ENCODE data around the gene GABRR2. TPM values are rescaled to one million over a fixed set of nuclear protein-coding genes. Genes with fewer than 3 reads are reported as not detected.
A peak's percentile ranks its signal among the peaks of the same experiment; 100 is the strongest.

GABRR2 gene
- total and polyA plus RNA-seq, 2 donors from 2014 or later, result 0.38 TPM; not detected in 1

DNA sequence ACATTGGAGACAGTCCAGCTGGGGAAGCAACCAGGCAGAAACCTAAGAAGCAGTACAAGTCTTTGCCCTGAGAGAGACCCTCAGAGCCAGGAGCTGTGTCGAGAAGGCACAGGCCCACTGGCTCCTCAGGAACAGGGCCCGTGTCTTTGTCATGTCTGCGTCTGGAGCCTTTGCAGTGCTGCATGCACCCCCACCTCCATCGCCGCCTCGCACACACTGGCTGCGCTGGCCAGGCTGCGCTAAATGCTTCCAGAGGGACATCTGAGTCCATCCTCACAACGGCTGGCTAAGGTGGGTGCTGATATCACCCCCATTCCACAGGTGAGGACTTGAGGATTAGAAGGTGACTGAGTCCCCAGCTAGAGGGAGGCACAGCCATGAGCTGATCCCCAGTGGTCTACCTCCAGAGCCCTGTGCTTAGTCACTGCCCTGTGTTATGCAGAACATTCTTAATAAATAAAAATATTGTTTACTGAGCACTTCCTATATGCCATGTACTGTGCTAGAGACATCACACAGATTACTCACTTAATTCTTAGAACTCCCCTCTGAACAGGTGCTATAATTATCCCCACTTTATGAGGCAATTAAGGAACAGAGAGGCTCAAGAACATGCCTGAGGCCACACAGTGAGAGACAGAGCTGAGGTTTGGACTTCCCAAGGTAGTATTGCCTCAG, 27.6 kb downstream of the GABRR2 start:
- TF ChIP-seq, protein P1, sequence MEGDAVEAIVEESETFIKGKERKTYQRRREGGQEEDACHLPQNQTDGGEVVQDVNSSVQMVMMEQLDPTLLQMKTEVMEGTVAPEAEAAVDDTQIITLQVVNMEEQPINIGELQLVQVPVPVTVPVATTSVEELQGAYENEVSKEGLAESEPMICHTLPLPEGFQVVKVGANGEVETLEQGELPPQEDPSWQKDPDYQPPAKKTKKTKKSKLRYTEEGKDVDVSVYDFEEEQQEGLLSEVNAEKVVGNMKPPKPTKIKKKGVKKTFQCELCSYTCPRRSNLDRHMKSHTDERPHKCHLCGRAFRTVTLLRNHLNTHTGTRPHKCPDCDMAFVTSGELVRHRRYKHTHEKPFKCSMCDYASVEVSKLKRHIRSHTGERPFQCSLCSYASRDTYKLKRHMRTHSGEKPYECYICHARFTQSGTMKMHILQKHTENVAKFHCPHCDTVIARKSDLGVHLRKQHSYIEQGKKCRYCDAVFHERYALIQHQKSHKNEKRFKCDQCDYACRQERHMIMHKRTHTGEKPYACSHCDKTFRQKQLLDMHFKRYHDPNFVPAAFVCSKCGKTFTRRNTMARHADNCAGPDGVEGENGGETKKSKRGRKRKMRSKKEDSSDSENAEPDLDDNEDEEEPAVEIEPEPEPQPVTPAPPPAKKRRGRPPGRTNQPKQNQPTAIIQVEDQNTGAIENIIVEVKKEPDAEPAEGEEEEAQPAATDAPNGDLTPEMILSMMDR (IDR thresholded peaks at IDR 0.05; ENCODE audit: borderline replicate concordance, extremely low read depth, insufficient read depth), result no peak
- no peaks in the 10 kb centered on the region for H3K9me3 ChIP-seq (ENCODE audit: control insufficient read depth in 2 of 3, insufficient read depth in 1 of 3, low read length in 3 of 3)
- no peak overlapping the region for H3K27ac ChIP-seq (ENCODE audit: low read depth in 2 of 2, low read length in 2 of 2)
- no peak for FAIRE-seq
- H3K27me3 ChIP-seq (ENCODE audit: control insufficient read depth, insufficient read depth, low read length), result no peaks in the 10 kb centered on the region
- intact Hi-C loops (cut with DNase I), result no loop called here
- H3K9ac ChIP-seq (ENCODE audit: low read length in 3 of 3), result no peak overlapping the region
- no peak overlapping the region for H3K4me3 ChIP-seq (ENCODE audit: low read length in 3 of 3)
- no peak for DNase-seq
- no peaks in the 10 kb centered on the region for H3K36me3 ChIP-seq (ENCODE audit: control insufficient read depth in 2 of 3, insufficient read depth in 3 of 3, low read length in 3 of 3)
- H3K4me1 ChIP-seq (ENCODE audit: control insufficient read depth in 2 of 3, insufficient read depth in 2 of 3, low read depth in 1 of 3, low read length in 3 of 3), result no peaks in the 10 kb centered on the region

DNA sequence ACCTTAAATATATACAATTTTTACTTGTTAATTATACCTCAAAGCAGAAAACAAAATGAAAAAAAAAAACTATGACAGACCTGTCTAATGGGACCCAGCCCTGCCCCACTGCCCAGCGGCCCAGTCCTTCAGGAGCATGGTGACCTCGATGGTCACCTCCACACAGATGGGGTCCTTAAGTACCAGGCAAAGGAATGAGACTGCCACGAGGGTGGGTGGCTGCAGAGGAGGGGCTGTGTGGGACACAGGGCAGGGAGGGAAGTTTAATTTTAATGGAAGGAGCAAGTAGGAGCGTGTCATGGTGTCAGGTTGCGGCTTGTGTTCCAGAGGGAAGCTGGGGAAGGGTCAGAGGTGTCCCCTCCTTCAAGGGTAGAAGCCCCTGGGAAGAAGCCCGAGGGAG, 28.6 kb downstream of the GABRR2 start:
- H3K4me1 ChIP-seq (ENCODE audit: control insufficient read depth in 2 of 3, insufficient read depth in 2 of 3, low read depth in 1 of 3, low read length in 3 of 3), result no peaks in the 10 kb centered on the region
- intact Hi-C loops (cut with DNase I), result no loop called here
- H3K27ac ChIP-seq (ENCODE audit: low read depth in 2 of 2, low read length in 2 of 2), result no peak overlapping the region
- H3K36me3 ChIP-seq (ENCODE audit: control insufficient read depth in 2 of 3, insufficient read depth in 3 of 3, low read length in 3 of 3), result no peaks in the 10 kb centered on the region
- H3K4me3 ChIP-seq (ENCODE audit: low read length in 3 of 3), result no peak overlapping the region
- peak in 1 of 5 donors; percentile 4 for DNase-seq
- H3K9ac ChIP-seq (ENCODE audit: low read length in 3 of 3), result no peak overlapping the region
- FAIRE-seq, result no peak
- H3K9me3 ChIP-seq (ENCODE audit: control insufficient read depth in 2 of 3, insufficient read depth in 1 of 3, low read length in 3 of 3), result no peaks in the 10 kb centered on the region
- TF ChIP-seq, protein P1 (IDR thresholded peaks at IDR 0.05; ENCODE audit: borderline replicate concordance, extremely low read depth, insufficient read depth), result no peak
- no peaks in the 10 kb centered on the region for H3K27me3 ChIP-seq (ENCODE audit: control insufficient read depth, insufficient read depth, low read length)

DNA sequence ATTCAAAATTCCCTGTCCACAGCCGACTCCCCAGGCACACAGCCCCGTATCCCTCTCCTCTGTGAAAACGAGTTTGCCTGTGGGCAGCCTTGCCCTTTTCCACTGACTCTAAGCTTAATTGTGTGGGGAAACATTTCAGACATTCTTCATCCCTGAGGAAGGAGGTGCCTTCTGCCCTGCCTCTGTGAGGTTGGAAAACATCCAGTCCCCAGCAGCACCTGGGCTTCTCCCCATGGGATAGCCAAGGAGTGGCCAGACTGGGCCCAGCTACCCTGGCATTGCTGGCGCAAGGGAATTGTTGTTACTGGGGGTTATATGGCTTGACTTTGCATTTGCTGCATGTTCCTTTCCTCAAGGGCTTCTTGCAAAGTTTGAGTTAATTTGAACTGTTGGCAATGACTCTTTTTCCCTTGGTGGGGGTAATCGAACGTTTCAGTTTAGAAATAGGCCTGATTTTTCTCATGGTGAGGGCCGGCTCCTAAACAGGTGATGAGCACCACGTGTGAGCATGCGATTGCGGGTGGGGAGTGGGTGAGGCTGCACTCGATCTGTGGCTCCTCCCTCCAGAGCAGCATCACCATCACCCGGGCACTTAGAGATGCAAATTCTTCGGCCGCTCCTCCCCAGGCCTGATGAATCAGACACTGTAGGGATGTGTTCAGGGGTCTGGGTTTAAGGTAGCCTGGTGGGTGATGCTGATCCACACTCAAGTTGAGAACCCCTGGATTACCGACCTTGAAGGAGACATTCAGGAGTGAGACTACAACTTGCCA, 29.9 kb downstream of the GABRR2 start:
- intact Hi-C loops (cut with DNase I), result no loop called here
- TF ChIP-seq, protein P1 (IDR thresholded peaks at IDR 0.05; ENCODE audit: borderline replicate concordance, extremely low read depth, insufficient read depth), result no peak
- FAIRE-seq (no peak), DNase-seq (no peak)
- Histone ChIP-seq H3K27me3 (ENCODE audit: control insufficient read depth, insufficient read depth, low read length) (no peaks in the 10 kb centered on the region), H3K4me1 (ENCODE audit: control insufficient read depth in 2 of 3, insufficient read depth in 2 of 3, low read depth in 1 of 3, low read length in 3 of 3) (no peaks in the 10 kb centered on the region), H3K9ac (ENCODE audit: low read length in 3 of 3) (no peak overlapping the region), H3K9me3 (ENCODE audit: control insufficient read depth in 2 of 3, insufficient read depth in 1 of 3, low read length in 3 of 3) (no peaks in the 10 kb centered on the region), H3K36me3 (ENCODE audit: control insufficient read depth in 2 of 3, insufficient read depth in 3 of 3, low read length in 3 of 3) (no peaks in the 10 kb centered on the region), H3K27ac (ENCODE audit: low read depth in 2 of 2, low read length in 2 of 2) (no peak overlapping the region), H3K4me3 (ENCODE audit: low read length in 3 of 3) (no peak overlapping the region)
